GM21529 (cell line): ENCODE data around the gene GRIK3.

Experiments
- ATAC-seq: cut with Tn5 transposase; IDR thresholded peaks from one replicate; pipeline ENCODE4 v1.9.1; 2021; ENCODE audit not compliant: unreplicated experiment

The GRIK3 gene

GRCh38 chr1:36859926-36860325 is 174.4 kb downstream of the GRIK3 start:
- no peak for ATAC-seq

GRCh38 chr1:36858981-36859380 is 175.3 kb downstream of the GRIK3 start:
- no peak for ATAC-seq

DNA sequence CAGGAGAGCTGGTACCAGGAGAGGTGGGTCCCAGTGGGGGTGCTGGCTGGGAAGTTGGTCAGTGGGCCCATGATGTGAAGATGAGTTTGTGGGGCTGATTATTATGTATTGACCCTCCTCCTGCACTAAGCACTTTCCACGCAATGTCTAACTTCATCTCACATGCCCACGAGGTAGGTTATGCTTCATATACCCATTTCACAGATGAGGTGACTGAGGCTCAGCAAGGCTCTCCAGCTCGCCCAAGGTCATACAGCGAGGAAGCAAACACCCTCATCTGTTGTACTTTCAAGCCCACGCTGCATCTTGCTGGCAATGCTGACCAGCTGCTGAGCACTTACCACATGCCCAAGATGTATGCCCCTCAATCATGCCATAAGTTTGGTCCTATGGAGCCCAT is 175.8 kb downstream of the GRIK3 start:
- no peak for ATAC-seq

- ATAC-seq, result no peak
Measured at GRCh38 chr1:36857754-36858153, 176.6 kb downstream of the GRIK3 start.

- no peak for ATAC-seq
Measured at GRCh38 chr1:36855699-36856494, 178.4 kb downstream of the GRIK3 start.

DNA sequence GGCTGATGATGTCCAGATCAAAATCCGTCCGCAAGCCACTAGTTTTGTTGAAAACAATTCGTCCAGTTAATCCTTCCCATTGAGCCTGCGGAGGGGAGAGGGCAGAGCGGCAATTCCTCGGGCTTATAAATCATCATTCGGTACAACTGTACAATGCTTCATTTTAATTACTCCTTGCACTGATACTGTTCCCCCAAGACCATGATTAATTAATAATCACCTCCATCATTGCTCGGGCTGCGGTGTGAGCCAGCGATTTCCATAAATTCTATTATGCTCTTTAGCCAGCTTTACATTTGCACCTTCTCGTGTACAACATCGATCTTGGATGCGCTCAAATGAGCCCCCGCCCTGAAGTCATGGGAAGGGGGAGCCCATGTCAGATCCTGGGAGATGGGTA is 180.7 kb downstream of the GRIK3 start:
- ATAC-seq, result no peak

GRCh38 chr1:36852586-36852985 is 181.7 kb downstream of the GRIK3 start:
- no peak for ATAC-seq

- ATAC-seq, result no peak
Measured at GRCh38 chr1:36851595-36851994, 182.7 kb downstream of the GRIK3 start.

DNA sequence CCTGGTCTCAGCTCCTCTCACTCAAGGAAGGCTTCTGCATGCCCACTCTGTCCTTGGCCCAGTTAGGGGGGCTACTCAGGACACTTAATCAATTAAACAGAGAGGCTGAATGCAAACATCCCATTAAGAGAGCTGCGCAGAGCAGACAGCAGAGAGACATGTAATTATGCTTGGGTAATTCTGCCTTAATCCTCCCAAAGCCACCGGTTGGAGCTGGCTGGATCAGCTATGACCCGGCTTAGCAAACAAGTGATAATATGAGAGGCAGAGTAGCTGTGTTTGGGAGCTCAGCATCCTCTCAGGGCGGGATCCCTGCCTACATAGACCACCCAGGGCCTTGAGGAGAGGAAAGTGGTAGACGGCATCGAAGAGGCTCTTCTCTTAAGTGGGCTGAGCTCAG is 183.2 kb downstream of the GRIK3 start:
- ATAC-seq, result no peak

GRCh38 chr1:36849956-36850355 is 184.4 kb downstream of the GRIK3 start:
- ATAC-seq, result no peak

GRCh38 chr1:36847761-36848160 is 186.6 kb downstream of the GRIK3 start:
- no peak for ATAC-seq

- no peak for ATAC-seq
Measured at GRCh38 chr1:36847186-36847585, 187.1 kb downstream of the GRIK3 start.

GRCh38 chr1:36846357-36846756 is 188.0 kb downstream of the GRIK3 start:
- no peak for ATAC-seq

- ATAC-seq, result no peak
Measured at GRCh38 chr1:36845802-36846201, 188.5 kb downstream of the GRIK3 start.

- ATAC-seq, result no peak
Measured at GRCh38 chr1:36844917-36845316, 189.4 kb downstream of the GRIK3 start.

- ATAC-seq, result no peak
Measured at GRCh38 chr1:36843906-36844610, 190.3 kb downstream of the GRIK3 start.

- ATAC-seq, result no peak
Measured at GRCh38 chr1:36843027-36843426, 191.3 kb downstream of the GRIK3 start.

DNA sequence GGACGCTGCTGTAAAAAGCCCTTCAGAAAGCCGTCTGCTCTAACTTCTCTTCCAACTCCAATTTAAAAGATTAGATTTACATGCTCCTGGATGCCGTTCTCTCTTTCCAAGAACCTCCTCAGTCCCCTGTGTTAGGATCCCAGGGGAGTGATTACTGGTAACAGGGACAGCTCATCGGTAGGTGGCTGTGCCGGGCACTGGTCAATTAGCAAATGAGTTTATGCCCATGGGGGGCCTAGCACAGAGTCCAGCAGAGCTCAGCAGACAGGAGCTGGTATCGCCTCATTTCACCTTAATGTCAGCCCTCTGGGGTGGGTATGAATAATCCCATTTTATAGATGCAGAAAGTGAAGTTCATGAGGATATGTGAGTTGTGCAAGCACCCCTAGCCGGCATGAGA is 191.9 kb downstream of the GRIK3 start:
- ATAC-seq, result no peak

DNA sequence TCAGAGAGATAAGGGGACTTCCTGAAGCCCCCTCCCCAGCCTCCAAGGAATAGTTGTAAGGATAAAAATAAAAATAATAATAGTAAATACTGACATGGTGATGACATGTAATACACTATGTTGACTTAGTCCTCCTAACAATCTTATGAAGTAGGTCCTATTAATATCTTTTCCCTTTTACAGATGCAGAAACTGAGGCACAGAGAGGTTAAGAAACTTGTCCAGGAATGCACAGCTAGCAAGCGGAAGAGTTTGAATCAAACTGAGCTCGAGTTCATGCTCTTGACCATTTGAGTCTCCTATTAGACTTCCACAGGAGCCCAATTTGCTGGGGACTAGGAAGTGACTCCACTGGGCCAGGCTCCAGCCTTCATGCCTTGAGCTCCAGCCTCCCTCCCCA is 194.8 kb downstream of the GRIK3 start:
- no peak for ATAC-seq

- ATAC-seq, result no peak
Measured at GRCh38 chr1:36838888-36839287, 195.4 kb downstream of the GRIK3 start.

DNA sequence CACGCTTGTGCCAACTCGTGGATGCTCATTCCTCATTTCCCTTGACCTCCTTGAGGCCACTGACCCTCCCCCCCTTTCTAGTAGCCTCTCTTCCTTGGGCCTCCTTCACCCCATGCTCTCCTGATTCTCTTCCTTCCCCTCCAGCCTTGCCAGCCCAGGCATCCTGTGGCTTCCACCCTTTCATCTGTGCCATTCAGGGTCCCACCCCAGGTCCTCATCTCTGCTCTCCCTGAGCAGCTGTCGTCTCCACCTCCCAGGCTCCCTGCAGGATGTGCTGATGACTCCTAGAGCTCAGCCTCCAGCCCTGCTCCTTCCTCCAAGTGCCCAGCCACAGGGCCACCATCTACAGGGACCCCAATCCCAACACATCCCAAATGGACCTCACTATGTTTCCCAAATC is 197.4 kb downstream of the GRIK3 start:
- ATAC-seq, result no peak

DNA sequence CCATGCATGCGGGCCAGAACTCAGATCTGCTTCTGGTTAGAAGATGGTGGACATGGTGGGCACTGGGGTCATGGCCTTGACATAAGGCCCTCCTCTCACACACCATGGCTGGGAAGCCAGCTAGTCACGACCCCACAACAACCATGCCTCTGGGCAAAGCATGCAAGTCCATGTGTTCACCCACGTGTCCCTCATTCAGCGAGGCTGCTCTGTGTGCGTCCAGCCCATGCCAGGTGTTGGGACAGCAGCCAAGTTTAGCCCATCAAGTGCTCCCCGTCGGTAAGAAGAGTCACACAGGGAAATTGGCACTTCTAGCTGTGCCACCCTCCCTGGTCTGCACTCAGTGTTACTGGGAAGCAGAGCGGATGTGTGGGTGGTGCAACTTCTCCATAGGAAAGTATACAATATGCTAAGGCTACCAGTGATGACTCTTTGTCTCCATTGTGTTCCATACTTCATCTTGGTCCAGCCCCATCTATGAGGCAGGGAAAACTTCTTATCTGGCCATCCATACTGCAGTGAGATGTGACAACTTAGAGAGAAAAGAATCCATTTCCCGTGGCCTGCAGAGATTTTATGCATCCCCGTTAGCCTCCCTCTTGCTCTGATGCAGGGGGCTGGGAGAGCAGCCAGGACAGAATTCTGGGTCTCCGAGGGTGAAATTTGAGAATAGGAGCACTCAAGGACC is 198.0 kb downstream of the GRIK3 start:
- ATAC-seq, result no peak
